Measurements from ENCODE around the gene DOK5.

GRCh38 chr20:54625497-54625896 lies 150.1 kb downstream of the DOK5 start:
- no peak for TF ChIP-seq CTCF (conservative IDR thresholded peaks at IDR 0.05; ENCODE audit: low read depth in 2 of 2)
- no peak for TF ChIP-seq POLR2AphosphoS5 (IDR thresholded peaks at IDR 0.05; ENCODE audit: low read depth)
- no peak for TF ChIP-seq REST (IDR thresholded peaks at IDR 0.05; ENCODE audit: unreplicated experiment)
- no peak for TF ChIP-seq EZH2 (IDR thresholded peaks at IDR 0.05; ENCODE audit: low read depth, unreplicated experiment)
- no peak for TF ChIP-seq CREB1 (CRISPR knock-in tag; IDR thresholded peaks at IDR 0.05; ENCODE audit: low read depth)
- TF ChIP-seq JUNB (IDR thresholded peaks at IDR 0.05; ENCODE audit: unreplicated experiment) = no peak
- no peak for TF ChIP-seq EZH2phosphoT487 (IDR thresholded peaks at IDR 0.05; ENCODE audit: unreplicated experiment)
- no peak for TF ChIP-seq ETS1 (IDR thresholded peaks at IDR 0.05)
- no peak for TF ChIP-seq STAT1 (IDR thresholded peaks at IDR 0.05; ENCODE audit: unreplicated experiment)

All from GM23338 (cell line).